ENCODE data around the gene BANF2.
"Not testable (repeated sequence)": the region's sequence is repeated elsewhere in the genome, so short reads cannot be mapped to it uniquely, and the experiment has no call there.

BANF2 gene

GRCh38 chr20:17696287-17696686 is 3.5 kb upstream of the BANF2 start:
- H3K27ac ChIP-seq (ENCODE audit: low read length), result no peak overlapping the region
- H3K27me3 ChIP-seq (ENCODE audit: control insufficient read depth in 1 of 2, insufficient read depth in 2 of 2, low read length in 2 of 2), result no peaks in the 10 kb centered on the region
- H3K9me3 ChIP-seq (ENCODE audit: control insufficient read depth in 2 of 2, low read length in 2 of 2), result peaks cover 0 to 10% of the 10 kb centered on the region in 2 donors
- no peak overlapping the region for H3K9ac ChIP-seq (ENCODE audit: low read length in 2 of 2)
- H3K4me3 ChIP-seq (ENCODE audit: low read length in 2 of 2), result no peak overlapping the region
- H3K36me3 ChIP-seq (ENCODE audit: control insufficient read depth in 2 of 2, insufficient read depth in 2 of 2, low read length in 2 of 2), result no peaks in the 10 kb centered on the region
- peaks cover 19% of the 10 kb centered on the region for H3K4me1 ChIP-seq (ENCODE audit: control insufficient read depth, insufficient read depth, low read length)

- no peaks in the 10 kb centered on the region for H3K36me3 ChIP-seq (ENCODE audit: control insufficient read depth in 2 of 2, insufficient read depth in 2 of 2, low read length in 2 of 2)
- no peak overlapping the region for H3K9ac ChIP-seq (ENCODE audit: low read length in 2 of 2)
- H3K4me3 ChIP-seq (ENCODE audit: low read length in 2 of 2), result no peak overlapping the region
- H3K9me3 ChIP-seq (ENCODE audit: control insufficient read depth in 2 of 2, low read length in 2 of 2), result peaks cover 0 to 10% of the 10 kb centered on the region in 2 donors
- H3K27ac ChIP-seq (ENCODE audit: low read length), result no peak overlapping the region
- H3K27me3 ChIP-seq (ENCODE audit: control insufficient read depth in 1 of 2, insufficient read depth in 2 of 2, low read length in 2 of 2), result no peaks in the 10 kb centered on the region
- peaks cover 16% of the 10 kb centered on the region for H3K4me1 ChIP-seq (ENCODE audit: control insufficient read depth, insufficient read depth, low read length)
Observed at GRCh38 chr20:17697171-17697570, 2.6 kb upstream of the BANF2 start.

GRCh38 chr20:17698384-17698783 is 1.4 kb upstream of the BANF2 start:
- Histone ChIP-seq H3K4me1 (ENCODE audit: control insufficient read depth, insufficient read depth, low read length) (peaks cover 5% of the 10 kb centered on the region), H3K4me3 (ENCODE audit: low read length in 2 of 2) (no peak overlapping the region), H3K27ac (ENCODE audit: low read length) (no peak overlapping the region), H3K36me3 (ENCODE audit: control insufficient read depth in 2 of 2, insufficient read depth in 2 of 2, low read length in 2 of 2) (no peaks in the 10 kb centered on the region), H3K27me3 (ENCODE audit: control insufficient read depth in 1 of 2, insufficient read depth in 2 of 2, low read length in 2 of 2) (no peaks in the 10 kb centered on the region), H3K9me3 (ENCODE audit: control insufficient read depth in 2 of 2, low read length in 2 of 2) (peaks cover 0 to 10% of the 10 kb centered on the region in 2 donors), H3K9ac (ENCODE audit: low read length in 2 of 2) (no peak overlapping the region)

- Histone ChIP-seq H3K36me3 (ENCODE audit: control insufficient read depth in 2 of 2, insufficient read depth in 2 of 2, low read length in 2 of 2) (no peaks in the 10 kb centered on the region), H3K4me1 (ENCODE audit: control insufficient read depth, insufficient read depth, low read length) (no peaks in the 10 kb centered on the region), H3K9ac (ENCODE audit: low read length in 2 of 2) (no peak overlapping the region), H3K27me3 (ENCODE audit: control insufficient read depth in 1 of 2, insufficient read depth in 2 of 2, low read length in 2 of 2) (no peaks in the 10 kb centered on the region), H3K27ac (ENCODE audit: low read length) (no peak overlapping the region), H3K4me3 (ENCODE audit: low read length in 2 of 2) (no peak overlapping the region), H3K9me3 (ENCODE audit: control insufficient read depth in 2 of 2, low read length in 2 of 2) (peaks cover 0 to 10% of the 10 kb centered on the region in 2 donors)
Observed at GRCh38 chr20:17700637-17701036, 871 bp downstream of the BANF2 start.

- H3K4me1 ChIP-seq (ENCODE audit: control insufficient read depth, insufficient read depth, low read length), result no peaks in the 10 kb centered on the region
- no peak overlapping the region for H3K9ac ChIP-seq (ENCODE audit: low read length in 2 of 2)
- H3K36me3 ChIP-seq (ENCODE audit: control insufficient read depth in 2 of 2, insufficient read depth in 2 of 2, low read length in 2 of 2), result no peaks in the 10 kb centered on the region
- H3K9me3 ChIP-seq (ENCODE audit: control insufficient read depth in 2 of 2, low read length in 2 of 2), result no peaks in the 10 kb centered on the region
- no peak overlapping the region for H3K4me3 ChIP-seq (ENCODE audit: low read length in 2 of 2)
- H3K27ac ChIP-seq (ENCODE audit: low read length), result no peak overlapping the region
- no peaks in the 10 kb centered on the region for H3K27me3 ChIP-seq (ENCODE audit: control insufficient read depth in 1 of 2, insufficient read depth in 2 of 2, low read length in 2 of 2)
Observed at GRCh38 chr20:17701826-17702225, 2.1 kb downstream of the BANF2 start.

GRCh38 chr20:17704589-17705317 is 5.0 kb downstream of the BANF2 start:
- Histone ChIP-seq H3K4me1 (ENCODE audit: control insufficient read depth, insufficient read depth, low read length) (no peaks in the 10 kb centered on the region), H3K27me3 (ENCODE audit: control insufficient read depth in 1 of 2, insufficient read depth in 2 of 2, low read length in 2 of 2) (no peaks in the 10 kb centered on the region), H3K9me3 (ENCODE audit: control insufficient read depth in 2 of 2, low read length in 2 of 2) (no peaks in the 10 kb centered on the region)

GRCh38 chr20:17705916-17706315 is 6.2 kb downstream of the BANF2 start:
- no peaks in the 10 kb centered on the region for H3K36me3 ChIP-seq (ENCODE audit: control insufficient read depth in 2 of 2, insufficient read depth in 2 of 2, low read length in 2 of 2)
- no peaks in the 10 kb centered on the region for H3K27me3 ChIP-seq (ENCODE audit: control insufficient read depth in 1 of 2, insufficient read depth in 2 of 2, low read length in 2 of 2)
- H3K4me1 ChIP-seq (ENCODE audit: control insufficient read depth, insufficient read depth, low read length), result no peaks in the 10 kb centered on the region
- H3K27ac ChIP-seq (ENCODE audit: low read length), result no peak overlapping the region
- H3K9ac ChIP-seq (ENCODE audit: low read length in 2 of 2), result no peak overlapping the region
- H3K4me3 ChIP-seq (ENCODE audit: low read length in 2 of 2), result no peak overlapping the region
- no peaks in the 10 kb centered on the region for H3K9me3 ChIP-seq (ENCODE audit: control insufficient read depth in 2 of 2, low read length in 2 of 2)

More at GRCh38 chr20:17704589-17705317, 5.0 kb downstream of the BANF2 start:
- Histone ChIP-seq H3K27ac (ENCODE audit: low read length) (no peak overlapping the region), H3K4me3 (ENCODE audit: low read length in 2 of 2) (no peak overlapping the region), H3K36me3 (ENCODE audit: control insufficient read depth in 2 of 2, insufficient read depth in 2 of 2, low read length in 2 of 2) (no peaks in the 10 kb centered on the region), H3K9ac (ENCODE audit: low read length in 2 of 2) (no peak overlapping the region)

GRCh38 chr20:17706632-17707031 is 6.9 kb downstream of the BANF2 start:
- H3K9me3 ChIP-seq (ENCODE audit: control insufficient read depth in 2 of 2, low read length in 2 of 2), result no peaks in the 10 kb centered on the region
- H3K9ac ChIP-seq (ENCODE audit: low read length in 2 of 2), result no peak overlapping the region
- no peaks in the 10 kb centered on the region for H3K36me3 ChIP-seq (ENCODE audit: control insufficient read depth in 2 of 2, insufficient read depth in 2 of 2, low read length in 2 of 2)
- H3K4me3 ChIP-seq (ENCODE audit: low read length in 2 of 2), result no peak overlapping the region
- H3K27me3 ChIP-seq (ENCODE audit: control insufficient read depth in 1 of 2, insufficient read depth in 2 of 2, low read length in 2 of 2), result no peaks in the 10 kb centered on the region
- no peaks in the 10 kb centered on the region for H3K4me1 ChIP-seq (ENCODE audit: control insufficient read depth, insufficient read depth, low read length)
- H3K27ac ChIP-seq (ENCODE audit: low read length), result no peak overlapping the region

GRCh38 chr20:17707951-17708350 is 8.2 kb downstream of the BANF2 start:
- H3K27me3 ChIP-seq (ENCODE audit: control insufficient read depth in 1 of 2, insufficient read depth in 2 of 2, low read length in 2 of 2); H3K9ac ChIP-seq (ENCODE audit: low read length in 2 of 2); H3K4me3 ChIP-seq (ENCODE audit: low read length in 2 of 2); H3K27ac ChIP-seq (ENCODE audit: low read length); H3K9me3 ChIP-seq (ENCODE audit: control insufficient read depth in 2 of 2, low read length in 2 of 2); H3K36me3 ChIP-seq (ENCODE audit: control insufficient read depth in 2 of 2, insufficient read depth in 2 of 2, low read length in 2 of 2); H3K4me1 ChIP-seq (ENCODE audit: control insufficient read depth, insufficient read depth, low read length): not testable (repeated sequence)

- Histone ChIP-seq H3K9ac (ENCODE audit: low read length in 2 of 2) (no peak overlapping the region), H3K36me3 (ENCODE audit: control insufficient read depth in 2 of 2, insufficient read depth in 2 of 2, low read length in 2 of 2) (no peaks in the 10 kb centered on the region), H3K4me3 (ENCODE audit: low read length in 2 of 2) (no peak overlapping the region), H3K27me3 (ENCODE audit: control insufficient read depth in 1 of 2, insufficient read depth in 2 of 2, low read length in 2 of 2) (no peaks in the 10 kb centered on the region), H3K27ac (ENCODE audit: low read length) (no peak overlapping the region), H3K9me3 (ENCODE audit: control insufficient read depth in 2 of 2, low read length in 2 of 2) (no peaks in the 10 kb centered on the region), H3K4me1 (ENCODE audit: control insufficient read depth, insufficient read depth, low read length) (peaks cover 11% of the 10 kb centered on the region)
Observed at GRCh38 chr20:17708675-17709360, 9.1 kb downstream of the BANF2 start.

All from stomach smooth muscle (tissue), 2 donors.